ENCODE data around the gene ERC1.

The ERC1 gene

DNA sequence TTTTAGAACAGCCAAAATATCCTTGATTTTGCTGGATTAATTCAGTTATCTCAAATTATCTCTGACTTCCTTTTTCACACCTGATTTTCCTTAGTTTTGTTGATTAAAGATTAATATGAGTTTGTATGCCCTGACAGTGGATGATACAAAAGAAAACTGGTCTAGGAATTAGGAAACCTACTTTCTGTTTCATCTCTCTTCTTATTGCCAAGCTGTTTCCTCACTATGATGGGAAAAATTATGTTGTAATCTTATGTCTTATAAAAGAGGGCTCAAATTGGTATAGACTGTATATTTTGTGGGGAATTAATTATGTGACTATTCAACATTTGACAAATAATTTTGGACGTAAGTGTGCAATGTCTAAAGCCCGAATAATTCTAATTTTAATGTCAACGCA is 331.8 kb downstream of the ERC1 start:
- Histone ChIP-seq H3K36me3 (replicated peaks; ENCODE audit: insufficient read depth, low read length) (no peaks in the 10 kb centered on the region; the same call in 1 of the 2 replicates), H3K9me3 (replicated peaks; ENCODE audit: insufficient read depth, low read length) (no peaks in the 10 kb centered on the region), H3K79me2 (ENCODE audit: low read length) (no peaks in the 10 kb centered on the region), H3K4me2 (ENCODE audit: low read depth, low read length) (no peak overlapping the region), H3K9ac (ENCODE audit: low read length) (no peak overlapping the region), H3K4me1 (ENCODE audit: low read length) (no peaks in the 10 kb centered on the region), H3K4me3 (ENCODE audit: low read length) (no peak overlapping the region), H3K27ac (ENCODE audit: low read length) (no peak overlapping the region), H2AFZ (ENCODE audit: low read length) (no peak overlapping the region), H3K9me2 (replicated peaks; ENCODE audit: insufficient read depth, low read length) (no peaks in the 10 kb centered on the region), H3F3A (ENCODE audit: insufficient read depth, low read length) (no peaks in the 10 kb centered on the region), H3K27me3 (replicated peaks; ENCODE audit: insufficient read depth, low read length) (no peaks in the 10 kb centered on the region), H4K20me1 (ENCODE audit: insufficient read depth, low read length) (no peaks in the 10 kb centered on the region)
- DNase-seq = no peak
- TF ChIP-seq EZH2 (optimal IDR thresholded peaks at IDR 0.05; ENCODE audit: low read depth, low read length) (no peak), EZH2phosphoT487 (IDR thresholded peaks at IDR 0.05; ENCODE audit: low read length) (no peak)
- TF ChIP-seq, protein P1, sequence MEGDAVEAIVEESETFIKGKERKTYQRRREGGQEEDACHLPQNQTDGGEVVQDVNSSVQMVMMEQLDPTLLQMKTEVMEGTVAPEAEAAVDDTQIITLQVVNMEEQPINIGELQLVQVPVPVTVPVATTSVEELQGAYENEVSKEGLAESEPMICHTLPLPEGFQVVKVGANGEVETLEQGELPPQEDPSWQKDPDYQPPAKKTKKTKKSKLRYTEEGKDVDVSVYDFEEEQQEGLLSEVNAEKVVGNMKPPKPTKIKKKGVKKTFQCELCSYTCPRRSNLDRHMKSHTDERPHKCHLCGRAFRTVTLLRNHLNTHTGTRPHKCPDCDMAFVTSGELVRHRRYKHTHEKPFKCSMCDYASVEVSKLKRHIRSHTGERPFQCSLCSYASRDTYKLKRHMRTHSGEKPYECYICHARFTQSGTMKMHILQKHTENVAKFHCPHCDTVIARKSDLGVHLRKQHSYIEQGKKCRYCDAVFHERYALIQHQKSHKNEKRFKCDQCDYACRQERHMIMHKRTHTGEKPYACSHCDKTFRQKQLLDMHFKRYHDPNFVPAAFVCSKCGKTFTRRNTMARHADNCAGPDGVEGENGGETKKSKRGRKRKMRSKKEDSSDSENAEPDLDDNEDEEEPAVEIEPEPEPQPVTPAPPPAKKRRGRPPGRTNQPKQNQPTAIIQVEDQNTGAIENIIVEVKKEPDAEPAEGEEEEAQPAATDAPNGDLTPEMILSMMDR (IDR thresholded peaks at IDR 0.05; ENCODE audit: low read length) = no peak

GRCh38 chr12:1324099-1324498 is 333.1 kb downstream of the ERC1 start:
- Histone ChIP-seq H3K4me1 (ENCODE audit: low read length) (no peaks in the 10 kb centered on the region), H4K20me1 (ENCODE audit: insufficient read depth, low read length) (no peaks in the 10 kb centered on the region), H3F3A (ENCODE audit: insufficient read depth, low read length) (no peaks in the 10 kb centered on the region), H3K27ac (ENCODE audit: low read length) (no peak overlapping the region), H3K4me2 (ENCODE audit: low read depth, low read length) (no peak overlapping the region), H3K4me3 (ENCODE audit: low read length) (no peak overlapping the region), H3K9me2 (replicated peaks; ENCODE audit: insufficient read depth, low read length) (no peaks in the 10 kb centered on the region), H3K27me3 (replicated peaks; ENCODE audit: insufficient read depth, low read length) (no peaks in the 10 kb centered on the region), H3K36me3 (replicated peaks; ENCODE audit: insufficient read depth, low read length) (no peaks in the 10 kb centered on the region), H3K9ac (ENCODE audit: low read length) (no peak overlapping the region), H3K79me2 (ENCODE audit: low read length) (no peaks in the 10 kb centered on the region), H2AFZ (ENCODE audit: low read length) (no peak overlapping the region), H3K9me3 (replicated peaks; ENCODE audit: insufficient read depth, low read length) (no peaks in the 10 kb centered on the region)
- TF ChIP-seq EZH2 (optimal IDR thresholded peaks at IDR 0.05; ENCODE audit: low read depth, low read length) (no peak), EZH2phosphoT487 (IDR thresholded peaks at IDR 0.05; ENCODE audit: low read length) (no peak)
- TF ChIP-seq, protein P1 (IDR thresholded peaks at IDR 0.05; ENCODE audit: low read length) = no peak
- no peak for DNase-seq

DNA sequence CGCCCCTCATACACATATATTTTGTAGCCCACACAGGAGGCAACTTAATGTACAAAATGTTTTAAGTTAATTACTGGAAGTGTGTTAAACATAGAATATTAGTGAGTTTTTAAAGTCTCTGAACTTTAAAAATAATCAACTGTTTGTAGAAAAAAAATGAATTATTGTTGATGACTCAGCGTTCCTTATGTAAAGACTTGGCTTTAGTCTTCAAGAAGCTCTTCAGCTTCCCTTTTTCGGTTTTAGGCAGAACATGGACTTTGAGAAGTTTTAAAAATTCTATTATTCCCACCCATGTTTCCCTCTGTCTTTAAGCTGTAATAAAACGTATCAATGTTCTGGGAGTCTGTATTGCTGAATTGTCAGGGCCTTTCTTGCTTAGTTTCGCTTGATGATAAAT is 333.9 kb downstream of the ERC1 start:
- no peaks in the 10 kb centered on the region for H3K9me3 ChIP-seq (replicated peaks; ENCODE audit: insufficient read depth, low read length)
- no peak overlapping the region for H3K4me3 ChIP-seq (ENCODE audit: low read length)
- no peak overlapping the region for H3K9ac ChIP-seq (ENCODE audit: low read length)
- no peaks in the 10 kb centered on the region for H3K36me3 ChIP-seq (replicated peaks; ENCODE audit: insufficient read depth, low read length)
- H3K27ac ChIP-seq (ENCODE audit: low read length) = no peak overlapping the region
- no peak overlapping the region for H3K4me2 ChIP-seq (ENCODE audit: low read depth, low read length)
- H3K79me2 ChIP-seq (ENCODE audit: low read length) = no peaks in the 10 kb centered on the region
- H3K9me2 ChIP-seq (replicated peaks; ENCODE audit: insufficient read depth, low read length) = no peaks in the 10 kb centered on the region
- no peaks in the 10 kb centered on the region for H4K20me1 ChIP-seq (ENCODE audit: insufficient read depth, low read length)
- no peaks in the 10 kb centered on the region for H3K27me3 ChIP-seq (replicated peaks; ENCODE audit: insufficient read depth, low read length)
- TF ChIP-seq EZH2phosphoT487 (IDR thresholded peaks at IDR 0.05; ENCODE audit: low read length) (no peak), EZH2 (optimal IDR thresholded peaks at IDR 0.05; ENCODE audit: low read depth, low read length) (no peak)
- TF ChIP-seq, protein P1 (IDR thresholded peaks at IDR 0.05; ENCODE audit: low read length) = no peak
- no peak overlapping the region for H2AFZ ChIP-seq (ENCODE audit: low read length)
- no peaks in the 10 kb centered on the region for H3F3A ChIP-seq (ENCODE audit: insufficient read depth, low read length)
- no peaks in the 10 kb centered on the region for H3K4me1 ChIP-seq (ENCODE audit: low read length)
- DNase-seq = no peak

Data from MM.1S (cell line).